ENCODE measurements around the gene KIAA0825.

- TF ChIP-seq POLR2A (IDR thresholded peaks at IDR 0.05; ENCODE audit: extremely low read depth, insufficient read length) (no peak), CTCF (IDR thresholded peaks at IDR 0.05; ENCODE audit: low read depth, low read length) (no peak), MAX (IDR thresholded peaks at IDR 0.05; ENCODE audit: low read depth, low read length) (no peak)
These were observed 146.9 kb downstream of the KIAA0825 start for GRCh38 chr5:94471521-94471920.
